HCT116 (cell line): ENCODE data around the gene CHRNA9.

Experiments
- CTCF ChIP-seq, 3 experiments: fragments of 200-600 bp in 1 of 3; sonication (generic) in 1 of 3; IDR thresholded peaks in 2 of 3; conservative IDR thresholded peaks in 1 of 3; 2 replicates each; pipeline ENCODE4 v1.5.1; 2012 to 2017; ENCODE audit warnings: low read depth in 2 of 3, low read length in 2 of 3, antibody characterized with exemption in 1 of 3, borderline replicate concordance in 1 of 3, control low read depth in 1 of 3, mild to moderate bottlenecking in 1 of 3, mixed read lengths in 1 of 3, mixed run types in 1 of 3, moderate library complexity in 1 of 3; ENCODE audit not compliant: insufficient read depth in 1 of 3
- EZH2 ChIP-seq: fragments of 200-600 bp; sonication (generic); IDR thresholded peaks from 2 replicates; pipeline ENCODE4 v1.6.1; 2017; ENCODE audit warnings: antibody characterized with exemption, mixed run types
- FOSL1 ChIP-seq: IDR thresholded peaks from 2 replicates; pipeline ENCODE4 v1.6.1; 2012; ENCODE audit warnings: low read depth
- MAX ChIP-seq: IDR thresholded peaks from 2 replicates; pipeline ENCODE4 v1.6.1; 2012
- POLR2A ChIP-seq: IDR thresholded peaks from 2 replicates; pipeline ENCODE4 v1.7.0; 2011; ENCODE audit warnings: borderline replicate concordance; ENCODE audit not compliant: insufficient read depth, insufficient read length; ENCODE audit errors: extremely low read depth
- POLR2AphosphoS5 ChIP-seq: IDR thresholded peaks from 2 replicates; pipeline ENCODE4 v1.6.1; 2011; ENCODE audit warnings: mild to moderate bottlenecking, low read depth, low read length, moderate library complexity
- SRF ChIP-seq: IDR thresholded peaks from 2 replicates; pipeline ENCODE4 v1.6.1; 2012; ENCODE audit warnings: low read depth
- TCF7L2 ChIP-seq: IDR thresholded peaks from 2 replicates; pipeline ENCODE4 v1.7.0; 2011; ENCODE audit warnings: borderline replicate concordance, inconsistent platforms; ENCODE audit not compliant: insufficient read depth, insufficient read length; ENCODE audit errors: extremely low read depth
- ZNF274 ChIP-seq: fragments of 200-500 bp; sonication (Bioruptor generic); IDR thresholded peaks from 2 replicates; pipeline ENCODE4 v1.6.1; 2014; ENCODE audit warnings: mild to moderate bottlenecking, low read depth, low read length, inconsistent platforms

- TF ChIP-seq POLR2AphosphoS5 (no peak), EZH2 (no peak), POLR2A (no peak), CTCF (IDR thresholded peaks at IDR 0.05 in 2 of 3, conservative IDR thresholded peaks at IDR 0.05 in 1 of 3; ENCODE audit: borderline replicate concordance in 1 of 3, insufficient read depth in 1 of 3, low read depth in 2 of 3, low read length in 2 of 3) (no peak), SRF (no peak), FOSL1 (no peak), ZNF274 (no peak), MAX (no peak), TCF7L2 (no peak)
Measured at GRCh38 chr4:40377512-40378365, 42.6 kb downstream of the CHRNA9 start.
